IPS-20b (cell line): ENCODE results near the gene NME3.

Source experiments
- H3K27ac ChIP-seq: one replicate; pipeline ENCODE4 v1.5.1; 2013; ENCODE audit warnings: low read length
- H3K27me3 ChIP-seq: 2 replicates; pipeline ENCODE4 v1.6.1; 2013; ENCODE audit warnings: mild to moderate bottlenecking, low read length, inconsistent platforms; ENCODE audit not compliant: insufficient read depth
- H3K36me3 ChIP-seq: 2 replicates; pipeline ENCODE4 v1.6.1; 2013; ENCODE audit warnings: low read depth, mild to moderate bottlenecking, inconsistent platforms, low read length, moderate library complexity; ENCODE audit not compliant: insufficient read depth
- H3K4me1 ChIP-seq: 2 replicates; pipeline ENCODE4 v1.6.1; 2013; ENCODE audit warnings: mild to moderate bottlenecking, control low read depth, inconsistent platforms, low read length, moderate library complexity; ENCODE audit not compliant: insufficient read depth
- H3K4me3 ChIP-seq: 2 replicates; pipeline ENCODE4 v1.5.1; 2013; ENCODE audit warnings: mild to moderate bottlenecking, low read length, inconsistent platforms
- H3K9ac ChIP-seq: 2 replicates; pipeline ENCODE4 v1.6.1; 2013; ENCODE audit warnings: low read depth, mild to moderate bottlenecking, inconsistent platforms, low read length, moderate library complexity
- H3K9me3 ChIP-seq: 2 replicates; pipeline ENCODE4 v1.6.1; 2013; ENCODE audit warnings: mild to moderate bottlenecking, low read depth, low read length, inconsistent platforms; ENCODE audit not compliant: insufficient read depth

Gene NME3

GRCh38 chr16:1792836-1793577 is 21.7 kb upstream of the NME3 start:
- H3K4me1 ChIP-seq = no peaks in the 10 kb centered on the region
- no peak overlapping the region for H3K4me3 ChIP-seq
- H3K27ac ChIP-seq = no peak overlapping the region
- H3K9ac ChIP-seq = no peak overlapping the region
- peaks cover 4% of the 10 kb centered on the region; the same call in 1 of the 2 replicates for H3K36me3 ChIP-seq
- H3K27me3 ChIP-seq = no peaks in the 10 kb centered on the region
- H3K9me3 ChIP-seq = peaks cover 6% of the 10 kb centered on the region; the same call in 1 of the 2 replicates

GRCh38 chr16:1791943-1792812 is 20.8 kb upstream of the NME3 start:
- H3K4me1 ChIP-seq = no peaks in the 10 kb centered on the region
- no peak overlapping the region for H3K9ac ChIP-seq
- no peaks in the 10 kb centered on the region for H3K27me3 ChIP-seq
- peaks cover 4% of the 10 kb centered on the region; the same call in 1 of the 2 replicates for H3K36me3 ChIP-seq
- no peak overlapping the region for H3K4me3 ChIP-seq
- H3K27ac ChIP-seq = no peak overlapping the region
- H3K9me3 ChIP-seq = no peaks in the 10 kb centered on the region

DNA sequence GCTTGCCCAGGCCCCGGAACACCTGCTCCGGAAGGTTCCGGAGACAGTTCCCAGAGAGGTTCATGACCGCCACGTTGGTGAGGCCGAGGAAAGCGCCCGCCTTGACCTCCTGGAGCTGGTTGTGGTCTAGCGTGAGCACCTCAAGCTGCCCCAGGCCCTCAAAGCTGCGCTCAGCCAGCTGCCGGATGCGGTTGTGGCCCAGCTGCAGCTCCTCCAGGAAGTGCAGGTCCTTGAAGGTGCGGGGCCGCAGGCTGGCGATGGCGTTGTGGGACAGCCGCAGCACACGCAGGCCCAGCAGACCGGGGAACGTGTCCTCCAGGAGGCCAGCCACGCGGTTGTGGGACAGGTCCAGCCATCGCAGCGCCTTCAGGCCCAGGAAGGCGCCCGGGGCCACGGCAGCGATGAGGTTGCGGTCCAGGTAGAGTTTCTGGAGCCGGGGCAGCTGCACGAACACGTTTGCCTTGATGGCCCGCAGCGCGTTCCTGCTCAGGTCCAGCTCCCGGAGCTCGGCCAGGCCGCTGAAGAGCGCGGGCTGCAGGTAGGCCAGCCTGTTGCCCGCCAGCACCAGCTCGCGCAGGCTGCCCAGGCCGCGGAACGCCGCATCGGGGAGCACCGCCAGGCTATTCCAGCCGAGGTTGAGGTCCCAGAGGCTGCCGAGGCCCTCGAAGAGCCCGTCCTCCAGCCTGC is 20.1 kb upstream of the NME3 start:
- no peak overlapping the region for H3K9ac ChIP-seq
- H3K36me3 ChIP-seq = peaks cover 7% of the 10 kb centered on the region; the same call in 1 of the 2 replicates
- H3K9me3 ChIP-seq = no peaks in the 10 kb centered on the region
- no peaks in the 10 kb centered on the region for H3K27me3 ChIP-seq
- H3K4me1 ChIP-seq = no peaks in the 10 kb centered on the region
- no peak overlapping the region for H3K4me3 ChIP-seq
- no peak overlapping the region for H3K27ac ChIP-seq

DNA sequence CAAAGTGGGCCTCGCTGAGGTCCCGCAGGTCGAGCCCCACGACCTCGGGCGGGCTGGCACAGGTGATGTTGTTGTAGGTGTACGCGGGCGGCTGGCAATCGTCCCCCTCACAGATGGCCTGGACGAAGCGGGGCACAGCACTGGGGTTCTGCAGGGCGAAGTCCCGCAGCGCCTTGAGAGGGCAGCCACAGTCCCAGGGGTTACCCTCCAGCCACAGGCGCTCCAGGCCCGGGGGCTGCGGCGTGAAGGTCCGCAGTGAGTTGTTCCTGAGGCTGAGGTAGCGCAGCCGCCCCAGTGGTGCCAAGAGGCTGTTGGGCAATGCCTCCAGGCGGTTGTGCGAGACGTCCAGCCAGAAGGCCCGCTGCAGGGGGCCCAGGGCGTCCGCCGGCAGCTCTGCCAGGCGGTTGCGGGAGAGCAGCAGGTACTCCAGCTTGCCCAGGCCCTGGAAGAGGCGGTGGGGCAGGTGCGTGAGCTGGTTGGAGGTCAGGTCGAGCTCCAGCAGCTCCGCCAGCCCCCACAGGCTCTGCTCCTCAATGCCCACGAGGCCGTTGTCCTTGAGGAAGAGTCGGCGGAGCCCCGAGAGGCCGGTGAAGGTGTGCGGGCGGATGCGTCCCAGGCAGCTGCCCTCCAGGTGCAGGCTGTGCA is 19.4 kb upstream of the NME3 start:
- Histone ChIP-seq H3K36me3 (peaks cover 7% of the 10 kb centered on the region; the same call in 1 of the 2 replicates), H3K9me3 (no peaks in the 10 kb centered on the region), H3K4me1 (no peaks in the 10 kb centered on the region), H3K9ac (no peak overlapping the region), H3K27me3 (no peaks in the 10 kb centered on the region), H3K27ac (no peak overlapping the region), H3K4me3 (no peak overlapping the region)

GRCh38 chr16:1790261-1790610 is 18.9 kb upstream of the NME3 start:
- H3K27me3 ChIP-seq = no peaks in the 10 kb centered on the region
- H3K36me3 ChIP-seq = peaks cover 7% of the 10 kb centered on the region; the same call in 1 of the 2 replicates
- no peaks in the 10 kb centered on the region for H3K9me3 ChIP-seq
- no peak overlapping the region for H3K4me3 ChIP-seq
- no peaks in the 10 kb centered on the region for H3K4me1 ChIP-seq
- H3K9ac ChIP-seq = no peak overlapping the region
- no peak overlapping the region for H3K27ac ChIP-seq

GRCh38 chr16:1789643-1790045 is 18.3 kb upstream of the NME3 start:
- Histone ChIP-seq H3K9ac (no peak overlapping the region), H3K27ac (no peak overlapping the region), H3K4me1 (no peaks in the 10 kb centered on the region), H3K9me3 (no peaks in the 10 kb centered on the region), H3K36me3 (peaks cover 7% of the 10 kb centered on the region; the same call in 1 of the 2 replicates), H3K4me3 (no peak overlapping the region), H3K27me3 (no peaks in the 10 kb centered on the region)

DNA sequence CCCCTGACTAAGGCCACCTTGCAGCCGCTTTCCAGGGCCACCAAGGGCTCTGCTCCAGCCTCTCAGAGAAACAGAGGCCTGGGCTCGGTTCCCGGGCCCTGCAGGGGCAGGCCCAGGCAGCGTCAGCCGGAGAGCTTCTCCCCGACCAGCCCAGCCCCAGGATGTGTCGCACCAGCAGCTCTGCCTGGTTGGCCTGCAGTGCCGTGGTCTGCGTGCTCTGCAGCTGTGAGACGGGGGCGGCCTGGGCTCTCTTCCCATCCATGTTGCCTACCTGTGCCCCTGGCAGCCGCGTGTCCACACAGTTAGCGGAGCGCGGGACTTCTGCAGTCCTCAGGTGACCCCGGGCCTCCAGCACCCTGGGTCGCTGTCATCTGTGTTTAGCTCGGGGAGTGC is 17.4 kb upstream of the NME3 start:
- no peak overlapping the region for H3K27ac ChIP-seq
- no peaks in the 10 kb centered on the region for H3K9me3 ChIP-seq
- H3K4me3 ChIP-seq = no peak overlapping the region
- no peaks in the 10 kb centered on the region for H3K27me3 ChIP-seq
- H3K36me3 ChIP-seq = peaks cover 7% of the 10 kb centered on the region; the same call in 1 of the 2 replicates
- peaks cover 4% of the 10 kb centered on the region; the same call in 1 of the 2 replicates for H3K4me1 ChIP-seq
- no peak overlapping the region for H3K9ac ChIP-seq

DNA sequence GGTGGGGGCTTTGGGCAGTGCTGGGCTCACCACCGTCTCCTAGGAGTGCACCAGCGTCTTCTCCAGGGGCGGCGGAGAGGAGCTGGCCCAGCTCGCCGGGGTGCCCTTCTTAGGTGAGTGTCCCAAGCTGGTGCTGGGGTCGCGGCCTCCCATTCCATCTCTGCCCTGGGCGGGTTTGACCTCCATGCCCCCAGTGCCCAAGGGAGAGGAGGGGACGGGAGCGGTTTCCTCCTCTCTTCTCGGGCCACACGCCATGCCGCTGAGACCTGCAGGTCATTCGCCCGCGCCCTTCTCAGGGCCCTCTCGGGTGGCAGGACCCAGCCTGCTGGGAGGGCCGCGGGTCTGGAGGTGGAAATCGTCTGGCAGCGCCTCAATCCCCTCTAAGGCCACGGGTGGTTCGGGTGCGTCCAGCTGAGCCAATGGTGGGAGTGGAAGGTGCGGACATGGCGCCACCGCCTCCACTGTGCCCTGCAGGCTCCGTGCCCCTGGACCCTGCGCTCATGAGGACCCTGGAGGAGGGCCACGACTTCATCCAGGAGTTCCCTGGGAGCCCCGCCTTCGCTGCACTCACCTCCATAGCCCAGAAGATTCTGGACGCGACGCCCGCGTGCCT is 16.9 kb upstream of the NME3 start:
- Histone ChIP-seq H3K9me3 (no peaks in the 10 kb centered on the region), H3K36me3 (peaks cover 7% of the 10 kb centered on the region; the same call in 1 of the 2 replicates), H3K9ac (no peak overlapping the region), H3K4me3 (no peak overlapping the region), H3K27ac (no peak overlapping the region), H3K4me1 (peaks cover 4% of the 10 kb centered on the region; the same call in 1 of the 2 replicates), H3K27me3 (no peaks in the 10 kb centered on the region)

DNA sequence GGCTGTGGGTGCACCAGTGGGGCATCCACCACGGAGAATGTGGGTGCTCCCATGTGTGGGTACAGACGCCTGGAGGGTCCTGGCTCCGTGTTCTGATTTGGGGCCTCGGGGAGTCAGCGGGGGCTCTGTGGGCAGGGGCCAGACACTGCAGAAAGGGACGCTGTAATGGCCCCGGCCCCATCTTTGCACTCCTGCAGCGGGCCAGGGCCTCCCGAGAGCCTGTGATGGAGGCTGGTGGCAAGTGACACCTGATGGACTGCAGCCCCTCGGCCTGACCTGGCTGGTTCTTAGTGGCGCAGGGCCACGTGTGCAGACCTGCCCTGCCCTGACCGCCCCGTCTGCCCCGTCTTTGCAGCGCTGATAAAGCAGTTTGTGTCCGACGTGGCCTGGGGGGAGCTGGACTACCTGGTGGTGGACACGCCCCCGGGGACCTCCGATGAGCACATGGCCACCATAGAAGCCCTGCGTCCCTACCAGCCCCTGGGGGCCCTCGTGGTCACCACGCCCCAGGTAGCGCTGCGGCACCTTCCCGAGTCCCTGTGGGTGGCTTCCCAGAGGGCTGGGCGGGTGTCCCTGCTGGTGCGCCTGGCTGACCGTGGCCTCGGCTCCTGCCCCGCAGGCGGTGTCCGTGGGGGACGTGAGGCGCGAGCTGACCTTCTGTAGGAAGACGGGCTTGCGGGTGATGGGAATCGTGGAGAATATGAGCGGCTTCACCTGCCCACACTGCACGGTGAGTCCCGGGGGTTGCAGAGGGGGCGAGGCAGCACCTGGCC is 16.2 kb upstream of the NME3 start:
- H3K9ac ChIP-seq = no peak overlapping the region
- no peaks in the 10 kb centered on the region for H3K9me3 ChIP-seq
- no peaks in the 10 kb centered on the region for H3K27me3 ChIP-seq
- peaks cover 4% of the 10 kb centered on the region; the same call in 1 of the 2 replicates for H3K4me1 ChIP-seq
- H3K36me3 ChIP-seq = peaks cover 7% of the 10 kb centered on the region; the same call in 1 of the 2 replicates
- H3K27ac ChIP-seq = no peak overlapping the region
- no peak overlapping the region for H3K4me3 ChIP-seq

- Histone ChIP-seq H3K9ac (no peak overlapping the region), H3K4me3 (no peak overlapping the region), H3K4me1 (peaks cover 4% of the 10 kb centered on the region; the same call in 1 of the 2 replicates), H3K27ac (no peak overlapping the region), H3K27me3 (no peaks in the 10 kb centered on the region), H3K9me3 (no peaks in the 10 kb centered on the region), H3K36me3 (peaks cover 7% of the 10 kb centered on the region; the same call in 1 of the 2 replicates)
These were observed 15.6 kb upstream of the NME3 start for GRCh38 chr16:1787056-1787321.
